Astrocyte (in vitro differentiated cells and primary cell): Measurements from ENCODE around the gene NXPH3.

ENCODE experiments used
- CTCF ChIP-seq: IDR thresholded peaks from 2 replicates; pipeline ENCODE4 v1.5.1; 2011; ENCODE audit warnings: low read depth, mild to moderate bottlenecking, inconsistent platforms, low read length, moderate library complexity; ENCODE audit not compliant: insufficient read depth
- EZH2 ChIP-seq: IDR thresholded peaks from 2 replicates; pipeline ENCODE4 v1.6.1; 2012; ENCODE audit warnings: mild to moderate bottlenecking, low read length, inconsistent platforms; ENCODE audit not compliant: insufficient read depth

- TF ChIP-seq CTCF (no peak), EZH2 (no peak)
Observed at GRCh38 chr17:49589577-49589927, 13.9 kb downstream of the NXPH3 start.
